ENCODE data around the gene MTMR10.

MTMR10 gene

GRCh38 chr15:30958219-30958618 is 33.2 kb downstream of the MTMR10 start:
- DNase-seq (ENCODE audit: low read depth in 1 of 2, low spot score in 1 of 2): no peak

GRCh38 chr15:30956216-30957124 is 35.0 kb downstream of the MTMR10 start:
- DNase-seq (ENCODE audit: low read depth in 1 of 2, low spot score in 1 of 2): no peak

- no peak for DNase-seq (ENCODE audit: low read depth in 1 of 2, low spot score in 1 of 2)
Measured at GRCh38 chr15:30954674-30955073, 36.8 kb downstream of the MTMR10 start.

DNA sequence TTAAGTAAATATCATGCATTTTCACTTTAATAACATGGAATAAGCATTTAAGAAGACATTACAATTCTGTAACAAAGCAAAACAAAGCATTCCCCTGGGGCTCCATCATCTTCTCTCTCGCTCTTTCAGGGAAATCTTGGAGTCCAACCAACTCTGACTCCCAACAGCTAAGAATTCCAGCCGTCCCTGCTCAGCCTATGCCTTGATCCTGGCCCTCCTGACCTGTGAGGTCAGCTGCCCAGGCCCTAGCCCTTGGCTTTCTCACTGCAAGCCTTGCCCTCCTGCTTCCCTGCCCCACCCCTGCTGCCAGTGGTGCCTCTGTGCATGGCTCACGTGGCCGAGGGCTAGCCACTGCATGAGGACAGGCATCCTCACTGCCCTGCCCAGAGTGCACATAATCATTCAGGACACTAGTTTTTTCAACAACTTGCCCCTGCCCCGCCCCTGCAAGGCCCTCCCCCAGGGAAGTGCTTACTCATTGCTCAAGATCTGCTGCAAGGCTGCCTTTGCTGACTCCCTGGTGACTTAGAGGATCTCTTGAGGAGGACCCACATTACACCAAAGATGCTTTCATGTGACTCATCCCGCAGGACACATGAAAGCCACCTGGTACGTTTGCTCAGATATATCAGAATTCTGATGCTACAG is 37.6 kb downstream of the MTMR10 start:
- no peak for DNase-seq (ENCODE audit: low read depth in 1 of 2, low spot score in 1 of 2)

GRCh38 chr15:30953183-30953582 is 38.2 kb downstream of the MTMR10 start:
- no peak for DNase-seq (ENCODE audit: low read depth in 1 of 2, low spot score in 1 of 2)

GRCh38 chr15:30943654-30944335 is 47.6 kb downstream of the MTMR10 start:
- no peak for DNase-seq (ENCODE audit: low read depth in 1 of 2, low spot score in 1 of 2)

DNA sequence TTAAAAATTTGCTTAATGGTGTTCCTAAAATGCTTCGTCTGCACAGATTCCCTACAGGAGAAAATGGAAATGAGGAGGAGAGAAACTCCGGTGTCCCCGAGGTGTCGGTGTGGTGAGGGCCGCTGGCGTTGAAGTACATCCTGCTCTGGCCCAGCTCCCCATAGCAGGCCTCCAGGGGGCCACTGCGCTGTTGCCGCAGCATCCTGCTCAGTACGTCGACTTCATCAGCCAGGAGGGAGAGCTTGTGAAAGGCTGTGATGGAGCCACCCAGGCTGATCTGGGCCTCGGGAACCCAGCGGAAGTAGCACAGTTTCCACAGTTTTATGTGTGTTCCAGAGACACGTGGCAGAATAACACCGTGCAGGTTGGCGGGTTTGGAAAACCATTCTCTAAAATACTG is 49.9 kb downstream of the MTMR10 start:
- no peak for DNase-seq (ENCODE audit: low read depth in 1 of 2, low spot score in 1 of 2)

GRCh38 chr15:30940359-30940758 is 51.1 kb downstream of the MTMR10 start:
- DNase-seq (ENCODE audit: low read depth in 1 of 2, low spot score in 1 of 2): no peak

DNA sequence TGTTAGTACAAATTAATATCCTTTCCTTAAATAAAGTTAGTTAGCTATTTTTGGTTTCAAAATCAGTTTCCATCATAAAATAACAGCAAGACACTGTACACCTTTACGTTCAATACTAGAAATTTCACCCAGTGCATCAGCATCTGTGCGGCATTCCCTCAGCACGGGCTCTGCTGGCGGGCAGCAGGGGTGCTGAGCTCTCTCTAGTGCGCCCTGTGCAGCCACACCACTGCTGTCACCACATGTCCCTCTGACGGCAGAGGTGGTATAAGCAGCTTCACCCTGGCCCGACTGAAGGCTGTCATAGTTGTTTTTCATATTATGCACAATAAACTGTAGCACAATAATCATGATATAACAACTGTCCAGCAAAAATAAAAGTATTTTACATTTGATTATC is 52.3 kb downstream of the MTMR10 start:
- DNase-seq (ENCODE audit: low read depth in 1 of 2, low spot score in 1 of 2): no peak

DNA sequence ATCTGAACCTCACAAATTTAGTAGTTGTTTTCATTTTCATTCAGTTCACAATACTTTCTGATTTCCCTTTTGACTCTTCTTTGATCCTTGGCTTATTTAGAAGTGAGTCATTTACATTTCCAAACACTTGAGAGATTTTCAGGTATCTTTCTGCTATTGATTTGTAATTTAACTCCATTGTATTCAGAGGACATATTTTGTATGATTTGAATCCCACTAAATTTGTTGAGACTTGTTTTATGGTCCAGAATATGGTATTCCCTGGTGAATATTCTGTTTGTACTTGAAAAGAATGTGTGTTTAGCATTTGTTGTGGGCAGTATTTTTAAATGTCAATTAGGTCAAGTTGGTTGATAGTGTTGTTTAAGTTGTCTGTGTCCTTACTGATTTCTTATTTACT is 58.1 kb downstream of the MTMR10 start:
- no peak for DNase-seq (ENCODE audit: low read depth in 1 of 2, low spot score in 1 of 2)

GRCh38 chr15:30930422-30930821 is 61.0 kb downstream of the MTMR10 start:
- DNase-seq (ENCODE audit: low read depth in 1 of 2, low spot score in 1 of 2): no peak

- no peak for DNase-seq (ENCODE audit: low read depth in 1 of 2, low spot score in 1 of 2)
Measured at GRCh38 chr15:30929982-30930381, 61.4 kb downstream of the MTMR10 start.

GRCh38 chr15:30929064-30929669 is 62.3 kb downstream of the MTMR10 start:
- no peak for DNase-seq (ENCODE audit: low read depth in 1 of 2, low spot score in 1 of 2)

- DNase-seq (ENCODE audit: low read depth in 1 of 2, low spot score in 1 of 2): no peak
Measured at GRCh38 chr15:30928076-30928475, 63.4 kb downstream of the MTMR10 start.

- no peak for DNase-seq (ENCODE audit: low read depth in 1 of 2, low spot score in 1 of 2)
Measured at GRCh38 chr15:30927148-30927761, 64.2 kb downstream of the MTMR10 start.

DNA sequence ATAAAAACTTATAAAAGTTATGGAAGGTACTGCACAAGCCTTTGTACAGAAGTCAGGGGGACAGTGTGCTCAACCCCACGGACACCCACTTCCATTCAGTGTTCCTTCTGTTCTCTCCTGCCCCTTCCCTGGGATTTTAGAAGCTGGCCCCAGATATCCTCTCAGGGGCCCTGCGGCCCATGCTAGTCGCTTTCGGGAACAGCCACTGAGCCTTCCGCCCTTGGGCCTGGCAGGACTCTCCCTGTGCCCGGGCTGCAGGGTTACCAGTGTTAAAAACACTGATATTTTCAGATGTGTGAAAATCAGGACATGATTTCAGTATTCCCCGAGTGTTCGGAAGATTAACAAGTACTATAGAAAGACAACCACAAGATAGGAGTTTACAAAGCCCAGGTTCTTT is 65.3 kb downstream of the MTMR10 start:
- no peak for DNase-seq (ENCODE audit: low read depth in 1 of 2, low spot score in 1 of 2)

- no peak for DNase-seq (ENCODE audit: low read depth in 1 of 2, low spot score in 1 of 2)
Measured at GRCh38 chr15:30925686-30926085, 65.7 kb downstream of the MTMR10 start.

DNA sequence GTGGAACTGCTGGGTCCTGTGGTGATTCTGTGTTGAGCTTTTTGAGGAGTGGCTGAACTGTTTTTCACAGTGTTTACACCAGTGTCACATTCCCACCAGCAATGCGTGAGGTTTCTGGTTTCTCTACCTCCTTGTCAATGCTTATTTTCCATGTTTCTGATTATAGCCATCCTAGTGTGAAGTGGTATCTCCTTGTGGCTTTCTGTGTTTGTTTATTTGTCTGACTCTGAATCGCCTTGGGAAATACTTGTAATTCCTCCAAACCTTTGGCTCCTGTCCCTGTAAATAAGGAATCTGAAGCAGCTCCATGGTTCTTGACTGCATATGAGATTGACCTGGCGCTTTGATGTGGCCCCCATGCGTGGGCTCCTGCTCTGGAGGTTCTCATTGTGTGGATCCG is 67.1 kb downstream of the MTMR10 start:
- DNase-seq (ENCODE audit: low read depth in 1 of 2, low spot score in 1 of 2): no peak

- no peak for DNase-seq (ENCODE audit: low read depth in 1 of 2, low spot score in 1 of 2)
Measured at GRCh38 chr15:30923429-30923828, 68.0 kb downstream of the MTMR10 start.

GRCh38 chr15:30922480-30923311 is 68.7 kb downstream of the MTMR10 start:
- no peak for DNase-seq (ENCODE audit: low read depth in 1 of 2, low spot score in 1 of 2)

Measured in activated T-helper 1 cell treated with anti-CD3 and anti-CD28 coated beads, Interleukin-2, amount 50 U/mL, for 16 hours (primary cell).